ENCODE results near the gene BDH1. TPM values are rescaled to one million over a fixed set of nuclear protein-coding genes. Genes with fewer than 3 reads are reported as not detected.
"Not testable (repeated sequence)": the region's sequence is repeated elsewhere in the genome, so short reads cannot be mapped to it uniquely, and the experiment has no call there.

Gene BDH1
- total RNA-seq, 3 donors from 2014 or later, result 70.7 to 83.8 (median 79.9) TPM

DNA sequence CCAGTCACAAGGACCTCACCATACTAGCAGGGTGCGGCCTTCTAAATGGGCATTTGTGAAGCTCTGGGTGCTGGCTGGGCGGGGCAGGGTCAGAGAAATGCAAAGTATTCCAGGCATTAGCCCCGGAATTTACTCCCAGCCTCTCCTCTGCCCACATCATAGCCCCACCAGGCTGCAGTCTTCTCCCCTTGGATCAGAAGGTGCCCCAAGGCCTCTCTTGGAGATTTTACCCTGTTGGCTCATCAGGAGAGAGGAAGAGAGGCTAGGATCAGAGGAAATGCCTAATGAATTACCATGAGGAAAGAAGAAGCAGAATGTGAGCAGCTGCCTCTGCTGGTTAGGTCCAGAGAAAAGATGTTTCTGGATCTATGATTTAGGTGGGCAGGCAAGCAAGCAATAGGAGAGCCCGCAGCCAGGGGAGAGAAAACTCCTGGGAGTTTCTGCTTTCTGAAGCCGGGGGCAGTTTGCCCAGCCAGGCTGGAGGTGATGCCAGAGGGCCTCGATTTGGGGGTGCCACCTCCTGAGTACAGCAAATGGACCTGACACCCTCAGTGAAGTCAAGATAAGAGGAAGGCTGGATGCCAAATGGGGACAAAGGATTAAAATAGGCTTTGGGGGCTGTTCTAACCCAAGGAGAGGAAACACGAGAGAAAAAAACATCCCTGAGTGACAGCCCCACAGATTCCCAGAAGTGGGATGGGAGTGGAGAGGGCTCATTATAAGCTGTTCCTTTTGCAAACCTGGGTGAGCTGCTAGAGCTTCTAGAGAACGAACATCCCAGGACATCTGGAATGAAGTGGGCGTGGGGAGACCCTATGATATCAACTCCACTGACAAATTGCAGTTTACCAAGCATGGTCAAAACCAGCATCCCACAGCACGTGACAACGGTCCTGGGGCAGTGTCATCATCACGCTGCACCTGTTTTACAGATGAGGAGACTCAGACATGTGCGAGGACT lies 65.4 kb downstream of the BDH1 start:
- no peaks in the 10 kb centered on the region for H3K9me3 Mint-ChIP-seq
- H3K4me1 Mint-ChIP-seq (ENCODE audit: low read depth), result no peaks in the 10 kb centered on the region
- H3K27me3 Mint-ChIP-seq (ENCODE audit: low read depth), result peaks cover 3% of the 10 kb centered on the region
- H3K36me3 Mint-ChIP-seq (ENCODE audit: insufficient read depth), result no peaks in the 10 kb centered on the region
- ATAC-seq (no peak), DNase-seq (no peak)
- no peak overlapping the region for H3K4me3 Mint-ChIP-seq

DNA sequence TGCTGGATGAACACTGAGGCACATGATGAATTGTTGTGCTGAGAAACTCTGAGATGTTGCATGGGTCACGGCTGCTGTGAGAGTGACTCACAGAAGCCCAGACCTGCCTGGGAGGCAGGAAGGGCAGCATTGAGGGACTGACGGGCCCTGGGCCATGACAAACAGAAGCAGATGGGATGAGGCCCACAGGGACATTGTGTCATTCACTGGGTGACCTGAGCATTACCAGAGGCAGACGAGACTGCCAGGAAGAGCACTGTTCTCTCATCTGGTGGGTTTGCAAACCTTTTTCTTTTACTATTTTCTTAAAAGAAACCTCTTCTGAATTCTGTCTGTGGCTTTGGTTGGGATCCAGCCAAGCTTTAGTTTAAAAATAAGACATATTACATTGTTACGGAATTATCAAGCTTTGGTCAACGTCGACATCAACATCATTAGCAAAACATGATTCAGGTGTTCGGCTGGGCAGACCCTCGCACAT lies 67.8 kb downstream of the BDH1 start:
- no peak overlapping the region for H3K4me3 Mint-ChIP-seq
- no peaks in the 10 kb centered on the region for H3K36me3 Mint-ChIP-seq (ENCODE audit: insufficient read depth)
- no peaks in the 10 kb centered on the region for H3K9me3 Mint-ChIP-seq
- ATAC-seq (no peak), DNase-seq (no peak)
- H3K4me1 Mint-ChIP-seq (ENCODE audit: low read depth), result no peaks in the 10 kb centered on the region
- no peaks in the 10 kb centered on the region for H3K27me3 Mint-ChIP-seq (ENCODE audit: low read depth)

DNA sequence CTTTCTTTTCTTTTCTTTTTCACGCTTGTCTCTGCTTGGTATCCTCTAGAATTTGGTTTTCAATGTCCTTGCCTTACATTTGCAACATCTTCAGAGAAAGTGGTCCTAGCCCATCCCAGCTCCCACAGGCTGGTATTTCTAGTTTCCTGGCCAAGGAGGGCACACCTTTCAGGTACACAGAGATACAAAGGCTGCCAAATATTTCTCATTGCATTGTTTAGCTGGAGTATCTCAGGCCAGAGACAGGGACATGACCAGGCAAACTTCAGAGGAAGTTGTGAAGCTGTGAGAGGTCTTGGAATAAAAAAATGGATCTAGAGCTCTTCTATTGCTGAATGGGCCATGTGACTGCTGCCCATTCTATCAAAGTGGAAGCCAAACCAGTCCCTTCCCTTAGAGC lies 68.9 kb downstream of the BDH1 start:
- Mint-ChIP-seq H3K4me3 (no peak overlapping the region), H3K4me1 (ENCODE audit: low read depth) (no peaks in the 10 kb centered on the region), H3K9me3 (no peaks in the 10 kb centered on the region), H3K36me3 (ENCODE audit: insufficient read depth) (no peaks in the 10 kb centered on the region), H3K27me3 (ENCODE audit: low read depth) (no peaks in the 10 kb centered on the region)
- DNase-seq (no peak), ATAC-seq (no peak)

DNA sequence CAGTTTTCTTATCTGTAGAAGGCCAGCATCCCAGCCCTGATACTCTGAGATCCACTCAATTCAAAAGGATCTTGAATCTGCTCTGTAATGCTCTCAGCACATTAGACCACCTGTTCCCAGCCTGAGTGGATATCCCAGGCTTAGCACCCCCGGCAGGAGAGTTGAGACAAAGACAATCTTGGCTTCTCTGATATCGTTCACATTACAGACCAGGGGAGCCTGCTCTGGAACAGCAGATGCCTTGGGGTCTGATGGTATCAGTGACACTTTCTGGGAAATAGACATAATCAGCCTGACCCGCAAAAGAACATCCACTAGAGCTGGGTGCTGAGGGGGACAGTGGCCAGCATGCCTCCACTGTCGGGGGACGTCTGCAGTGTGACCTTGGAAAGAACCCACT lies 70.6 kb downstream of the BDH1 start:
- no peaks in the 10 kb centered on the region for H3K27me3 Mint-ChIP-seq (ENCODE audit: low read depth)
- H3K4me3 Mint-ChIP-seq, result no peak overlapping the region
- H3K4me1 Mint-ChIP-seq (ENCODE audit: low read depth), result no peaks in the 10 kb centered on the region
- ATAC-seq (no peak), DNase-seq (no peak)
- no peaks in the 10 kb centered on the region for H3K36me3 Mint-ChIP-seq (ENCODE audit: insufficient read depth)
- no peaks in the 10 kb centered on the region for H3K9me3 Mint-ChIP-seq

DNA sequence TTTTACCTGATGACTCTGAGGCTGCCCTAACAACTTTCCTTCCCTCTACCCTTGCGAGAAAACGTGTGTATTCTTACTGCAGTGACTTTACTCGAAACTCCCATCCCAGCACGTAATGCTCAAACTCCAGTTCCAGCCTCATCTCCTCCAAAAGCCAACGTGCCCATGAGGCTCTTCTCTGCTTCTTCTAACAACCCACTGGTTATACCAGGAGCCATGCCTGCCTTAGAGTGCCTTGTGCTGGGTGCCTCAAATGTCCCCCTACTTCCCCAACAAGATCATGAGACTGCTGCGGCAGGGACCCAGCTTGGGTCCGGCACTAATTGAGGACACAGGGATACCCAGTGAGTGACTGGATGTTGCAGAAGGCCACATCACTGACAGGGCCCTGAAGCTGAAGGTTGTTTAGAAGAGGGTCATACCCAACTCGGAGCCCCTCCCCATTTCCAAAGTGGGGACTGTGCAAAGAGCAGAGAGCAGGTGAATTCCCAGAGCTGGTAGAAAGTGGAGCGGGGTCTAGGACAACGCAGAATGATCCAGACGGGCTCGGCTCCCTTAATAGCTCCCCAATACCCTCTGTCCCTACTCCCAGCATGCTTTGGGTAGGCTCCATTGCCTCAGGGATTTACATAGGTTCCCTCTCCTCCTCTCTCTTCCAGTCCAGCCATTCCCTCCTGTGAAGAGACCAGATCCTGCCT lies 71.4 kb downstream of the BDH1 start:
- DNase-seq (no peak), ATAC-seq (no peak)
- H3K4me1 Mint-ChIP-seq (ENCODE audit: low read depth), result no peaks in the 10 kb centered on the region
- no peaks in the 10 kb centered on the region for H3K36me3 Mint-ChIP-seq (ENCODE audit: insufficient read depth)
- H3K4me3 Mint-ChIP-seq, result no peak overlapping the region
- H3K27me3 Mint-ChIP-seq (ENCODE audit: low read depth), result peaks cover 6% of the 10 kb centered on the region
- H3K9me3 Mint-ChIP-seq, result no peaks in the 10 kb centered on the region

DNA sequence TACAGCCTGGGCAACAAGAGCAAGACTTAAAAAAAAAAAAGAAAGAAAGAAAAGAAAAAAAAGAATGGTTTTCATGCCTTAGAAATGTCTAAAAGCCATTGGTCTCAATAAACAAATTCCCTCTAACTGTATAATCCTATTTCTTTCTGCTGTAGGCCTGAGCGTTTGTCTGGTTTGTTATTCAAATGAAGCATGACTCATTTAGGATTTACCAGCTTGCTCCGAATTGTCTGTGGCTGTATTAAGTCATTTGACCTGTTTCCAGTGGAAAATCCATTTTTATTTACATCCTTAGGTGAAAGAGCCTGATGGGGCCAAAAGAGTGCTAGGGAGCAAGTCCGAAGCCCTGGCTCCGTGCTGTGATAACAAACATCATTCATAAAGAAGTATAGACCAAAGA lies 73.8 kb downstream of the BDH1 start:
- Mint-ChIP-seq H3K27me3 (ENCODE audit: low read depth) (peaks cover 9% of the 10 kb centered on the region), H3K36me3 (ENCODE audit: insufficient read depth) (no peaks in the 10 kb centered on the region), H3K4me3 (no peak overlapping the region), H3K4me1 (ENCODE audit: low read depth) (no peaks in the 10 kb centered on the region), H3K9me3 (no peaks in the 10 kb centered on the region)
- ATAC-seq, result no peak
- no peak for DNase-seq

DNA sequence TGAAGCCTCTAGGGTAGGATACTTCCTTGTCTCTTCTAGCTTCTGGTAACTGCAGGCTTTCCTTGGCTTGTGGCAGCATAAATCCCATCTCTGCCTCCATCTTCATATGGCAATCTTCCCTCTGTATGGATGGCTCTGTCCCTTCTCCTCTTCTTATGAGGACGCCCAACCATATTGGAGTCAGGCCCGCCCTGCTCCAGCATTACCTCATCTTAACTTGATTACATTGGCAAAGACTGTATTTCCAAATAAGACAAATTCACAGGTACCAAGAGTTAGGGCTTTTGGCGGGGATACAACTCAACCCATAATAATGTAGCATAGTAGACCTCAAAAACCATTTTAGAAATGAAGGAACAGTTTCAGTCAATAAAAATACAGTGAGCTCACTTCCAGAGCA lies 75.4 kb downstream of the BDH1 start:
- Mint-ChIP-seq H3K4me3 (no peak overlapping the region), H3K36me3 (ENCODE audit: insufficient read depth) (no peaks in the 10 kb centered on the region), H3K27me3 (ENCODE audit: low read depth) (peaks cover 14% of the 10 kb centered on the region), H3K4me1 (ENCODE audit: low read depth) (no peaks in the 10 kb centered on the region), H3K9me3 (no peaks in the 10 kb centered on the region)
- no peak for ATAC-seq
- DNase-seq, result no peak

DNA sequence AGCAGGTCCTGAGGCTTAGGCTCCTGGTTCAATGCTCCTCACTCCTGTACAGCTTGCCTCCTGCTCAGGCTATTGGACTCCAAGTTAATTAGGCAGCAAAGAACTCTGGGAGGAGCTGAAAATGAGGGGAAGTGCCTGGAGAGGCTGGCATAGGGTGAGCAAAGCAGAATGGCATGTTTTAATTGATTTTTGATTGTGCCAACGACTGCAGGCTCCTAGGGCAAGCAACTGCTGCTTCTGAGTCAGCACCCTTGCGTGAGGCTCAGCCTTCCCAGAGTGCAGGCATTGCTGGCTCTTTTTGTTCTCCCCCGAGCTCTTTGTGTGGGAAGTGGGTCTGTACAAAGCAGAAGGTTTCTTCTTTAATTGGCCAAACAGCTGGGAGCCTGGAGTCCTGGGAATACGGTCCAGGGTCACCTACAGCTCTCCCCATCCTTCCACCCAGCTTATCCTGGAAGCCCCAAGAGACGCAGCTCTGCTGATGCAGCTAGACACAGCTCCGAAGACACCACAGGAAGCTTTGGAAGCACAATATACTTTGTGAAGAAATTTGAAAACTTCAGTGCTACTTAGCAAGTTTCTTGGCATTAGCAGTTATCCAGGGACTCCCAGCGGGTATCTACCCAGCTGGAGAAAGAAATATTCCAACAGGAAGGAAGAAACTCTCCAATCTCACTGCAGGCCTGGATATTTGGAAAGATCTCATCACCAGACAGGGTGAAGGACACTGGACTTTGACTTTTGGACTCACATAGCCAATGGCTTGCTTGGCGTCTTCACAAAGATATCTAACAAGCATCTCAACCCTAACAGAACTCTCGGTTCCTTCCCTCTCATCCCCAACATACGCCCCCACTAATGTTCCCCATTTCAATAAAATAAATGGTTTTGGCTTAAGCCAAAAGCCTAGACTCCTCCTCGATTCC lies 76.8 kb downstream of the BDH1 start:
- Mint-ChIP-seq H3K27me3 (ENCODE audit: low read depth) (peaks cover 17% of the 10 kb centered on the region), H3K36me3 (ENCODE audit: insufficient read depth) (no peaks in the 10 kb centered on the region), H3K4me1 (ENCODE audit: low read depth) (no peaks in the 10 kb centered on the region), H3K9me3 (no peaks in the 10 kb centered on the region), H3K4me3 (no peak overlapping the region)
- DNase-seq, result no peak
- no peak for ATAC-seq

DNA sequence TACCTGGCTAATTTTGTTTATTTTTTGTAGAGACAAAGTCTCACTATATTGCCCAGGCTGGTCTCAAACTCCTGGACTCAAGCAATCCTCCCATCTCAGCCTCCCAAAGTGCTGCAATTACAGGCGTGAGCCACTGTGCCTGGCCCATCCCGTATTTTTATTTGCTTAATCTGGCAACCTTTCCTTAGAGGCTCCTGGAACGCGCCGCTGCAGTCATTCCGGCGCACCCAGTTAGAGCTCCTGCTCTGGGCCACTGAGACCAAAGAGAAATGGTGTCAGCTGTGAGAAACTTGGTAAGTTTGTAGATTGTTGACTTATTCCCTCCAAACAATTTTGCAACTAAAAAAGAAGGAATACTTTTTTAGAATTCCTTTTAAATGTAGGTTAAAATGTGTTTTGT lies 78.0 kb downstream of the BDH1 start:
- H3K27me3 Mint-ChIP-seq (ENCODE audit: low read depth), result peaks cover 17% of the 10 kb centered on the region
- not testable (repeated sequence) for H3K4me3 Mint-ChIP-seq; DNase-seq; H3K4me1 Mint-ChIP-seq (ENCODE audit: low read depth); H3K9me3 Mint-ChIP-seq; H3K36me3 Mint-ChIP-seq (ENCODE audit: insufficient read depth); ATAC-seq

DNA sequence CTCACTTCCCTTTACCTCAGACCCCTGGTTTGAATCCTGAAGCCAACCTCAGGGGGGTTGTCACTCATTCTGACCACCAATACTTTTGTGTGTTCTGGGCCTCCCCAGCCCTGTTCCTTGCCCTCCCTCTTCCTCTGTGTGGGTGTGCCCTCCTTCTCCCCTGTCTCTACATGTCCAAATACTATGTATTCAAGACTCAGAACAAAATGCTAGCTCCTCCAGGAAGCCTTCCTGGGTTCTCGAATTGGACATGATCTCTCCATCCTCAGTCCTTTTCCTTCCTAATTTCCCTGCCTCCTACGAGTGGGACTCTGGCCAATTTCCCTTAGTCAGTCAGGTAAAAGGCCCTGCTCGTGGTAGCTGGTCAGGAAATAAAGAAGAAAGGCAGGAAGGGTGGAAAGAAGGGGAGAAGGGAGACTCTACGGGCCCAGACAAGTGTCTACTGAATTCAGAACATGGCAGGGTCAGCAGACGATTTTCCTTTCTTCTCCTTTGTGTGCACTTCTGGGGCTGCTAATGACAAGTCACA lies 79.7 kb downstream of the BDH1 start:
- Mint-ChIP-seq H3K4me1 (ENCODE audit: low read depth) (no peaks in the 10 kb centered on the region), H3K9me3 (no peaks in the 10 kb centered on the region), H3K27me3 (ENCODE audit: low read depth) (peaks cover 21% of the 10 kb centered on the region), H3K36me3 (ENCODE audit: insufficient read depth) (no peaks in the 10 kb centered on the region), H3K4me3 (no peak overlapping the region)
- ATAC-seq (no peak), DNase-seq (no peak)

DNA sequence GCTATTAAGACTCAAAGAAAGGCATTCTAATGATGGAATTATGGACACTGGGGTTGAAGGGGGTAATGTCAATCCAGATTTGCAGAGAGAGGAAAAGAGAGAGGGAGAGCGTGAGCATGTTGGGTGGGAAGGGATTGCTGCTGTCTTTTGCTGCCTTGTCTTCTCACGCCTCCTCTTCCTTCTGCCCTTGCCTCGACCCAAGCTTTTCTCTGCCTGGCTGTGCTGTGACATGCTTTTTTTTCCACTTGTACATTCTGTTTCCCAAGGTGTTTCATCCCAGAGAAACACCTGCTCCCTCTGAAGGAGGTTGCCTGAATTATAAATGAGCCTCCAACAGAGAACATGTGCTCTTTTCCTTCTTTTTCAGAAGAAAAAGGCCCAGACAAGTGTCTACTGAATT lies 80.3 kb downstream of the BDH1 start:
- Mint-ChIP-seq H3K9me3 (no peaks in the 10 kb centered on the region), H3K36me3 (ENCODE audit: insufficient read depth) (no peaks in the 10 kb centered on the region), H3K27me3 (ENCODE audit: low read depth) (peaks cover 21% of the 10 kb centered on the region), H3K4me1 (ENCODE audit: low read depth) (no peaks in the 10 kb centered on the region), H3K4me3 (no peak overlapping the region)
- ATAC-seq (no peak), DNase-seq (no peak)

DNA sequence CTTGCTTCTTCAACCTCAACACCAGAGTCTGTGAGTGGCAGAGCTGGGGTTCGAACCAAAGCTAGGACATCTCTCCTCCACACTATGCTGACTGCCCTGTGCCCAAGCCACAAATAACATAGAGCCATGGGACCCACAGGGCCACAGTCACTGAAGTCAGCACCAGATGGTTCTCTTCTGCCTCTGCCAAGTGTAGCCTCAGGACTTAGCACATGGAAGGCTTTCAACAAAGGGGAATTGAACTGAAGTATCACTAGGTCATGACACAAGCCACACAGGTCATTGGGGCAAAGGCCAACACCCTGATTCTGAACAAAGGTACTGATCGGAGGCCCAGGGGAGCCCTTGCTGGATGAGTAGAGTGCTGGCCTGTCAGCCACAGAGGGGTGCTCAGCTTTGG lies 83.6 kb downstream of the BDH1 start:
- Mint-ChIP-seq H3K36me3 (ENCODE audit: insufficient read depth) (no peaks in the 10 kb centered on the region), H3K4me3 (no peak overlapping the region), H3K4me1 (ENCODE audit: low read depth) (no peaks in the 10 kb centered on the region), H3K9me3 (no peaks in the 10 kb centered on the region), H3K27me3 (ENCODE audit: low read depth) (peaks cover 25% of the 10 kb centered on the region)
- ATAC-seq (no peak), DNase-seq (no peak)

DNA sequence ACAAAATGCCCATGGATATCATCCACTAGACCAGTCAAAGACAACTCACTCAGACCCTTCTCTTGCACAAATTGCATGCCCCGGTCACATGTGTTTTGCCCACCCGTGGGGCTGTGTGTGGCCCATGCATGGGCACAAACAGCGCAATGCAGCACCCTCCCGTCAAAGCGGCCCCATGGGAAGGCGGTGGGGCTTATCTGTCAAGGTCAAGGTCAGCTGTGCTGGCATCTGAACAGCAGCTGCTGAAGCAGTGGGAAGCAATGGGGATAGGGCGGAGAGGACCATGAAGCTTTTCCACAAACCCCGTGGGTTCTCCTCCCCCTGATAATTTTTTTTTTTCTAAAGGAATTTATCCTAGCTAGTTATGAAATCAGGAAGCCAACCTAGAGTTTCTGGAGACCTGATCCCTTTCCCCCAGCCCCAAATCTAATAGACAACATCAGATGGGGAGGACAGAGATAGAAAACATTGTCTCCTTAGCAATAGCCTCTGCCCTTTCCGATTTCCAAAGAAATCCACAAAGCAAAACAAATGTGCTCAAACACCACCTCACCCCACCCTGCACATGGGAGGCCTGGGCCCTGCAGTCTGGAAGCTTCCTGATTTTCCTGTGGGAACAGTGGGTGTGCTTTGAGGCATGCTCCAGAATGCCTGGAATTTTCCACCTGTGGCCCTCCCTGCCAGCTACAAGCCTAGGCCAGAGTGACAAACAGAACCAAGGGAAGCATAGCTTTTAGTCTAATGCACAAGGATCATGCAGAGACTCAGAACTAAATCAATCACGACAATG lies 84.4 kb downstream of the BDH1 start:
- no peak for ATAC-seq
- no peak for DNase-seq
- H3K36me3 Mint-ChIP-seq (ENCODE audit: insufficient read depth), result no peaks in the 10 kb centered on the region
- no peaks in the 10 kb centered on the region for H3K9me3 Mint-ChIP-seq
- H3K4me1 Mint-ChIP-seq (ENCODE audit: low read depth), result peaks cover 2% of the 10 kb centered on the region
- H3K27me3 Mint-ChIP-seq (ENCODE audit: low read depth), result peaks cover 26% of the 10 kb centered on the region
- H3K4me3 Mint-ChIP-seq, result no peak overlapping the region

All from activated T-cell treated with anti-CD3 and anti-CD28 coated beads, Interleukin-2, amount 50 U/mL, for 4 hours (primary cell).